Lower leg skin (tissue), 3 donors: ENCODE results near the gene HOXB7.

Experiments used
- CTCF ChIP-seq, 3 donors: fragments of 450-650 bp; IDR thresholded peaks; one replicate each; pipeline ENCODE4 v1.5.1; 2016; ENCODE audit warnings: antibody characterized with exemption in 3 of 3, mild to moderate bottlenecking in 3 of 3, moderate library complexity in 2 of 3
- POLR2A ChIP-seq, 2 donors: fragments of 450-650 bp; IDR thresholded peaks; one replicate each; pipeline ENCODE4 v1.6.1; 2016 to 2017; ENCODE audit warnings: antibody characterized with exemption in 2 of 2, mild to moderate bottlenecking in 1 of 2, moderate library complexity in 1 of 2

DNA sequence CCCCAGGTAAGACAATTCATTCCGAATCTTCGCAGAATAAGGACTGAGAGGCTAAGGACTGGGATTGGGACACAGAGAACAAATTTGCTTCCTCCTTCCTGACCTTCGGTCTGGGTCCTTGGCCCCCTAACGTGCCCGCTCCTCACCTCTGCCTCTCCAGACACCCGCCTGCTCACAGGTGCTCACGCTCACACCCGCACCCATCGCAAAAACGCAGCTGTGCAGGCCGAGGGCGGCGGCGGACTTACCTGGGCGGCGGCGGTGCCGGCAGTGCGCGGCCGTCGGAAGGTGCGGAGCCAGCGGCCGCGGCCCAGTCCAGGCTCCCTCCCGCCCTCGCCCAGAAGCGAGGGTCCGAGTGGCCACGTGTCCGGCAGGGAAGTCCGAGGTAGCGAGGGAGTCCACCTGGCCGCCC lies 22.5 kb upstream of the HOXB7 start:
- TF ChIP-seq CTCF (IDR thresholded peaks at IDR 0.05) (no peak), POLR2A (IDR thresholded peaks at IDR 0.05) (no peak)
